ENCODE data around the gene MB21D2.
"Not testable (repeated sequence)": the region's sequence is repeated elsewhere in the genome, so short reads cannot be mapped to it uniquely, and the experiment has no call there.

Gene MB21D2

GRCh38 chr3:192794216-192794615 is 123.4 kb downstream of the MB21D2 start:
- no peak for DNase-seq

- DNase-seq = not testable (repeated sequence)
These were observed 128.7 kb downstream of the MB21D2 start for GRCh38 chr3:192788816-192789515.

- no peak for DNase-seq
These were observed 139.1 kb downstream of the MB21D2 start for GRCh38 chr3:192778508-192778907.

GRCh38 chr3:192774341-192774740 is 143.3 kb downstream of the MB21D2 start:
- not testable (repeated sequence) for DNase-seq

- no peak for DNase-seq
These were observed 145.3 kb downstream of the MB21D2 start for GRCh38 chr3:192772240-192772894.

- no peak for DNase-seq
These were observed 159.0 kb downstream of the MB21D2 start for GRCh38 chr3:192758654-192759053.

GRCh38 chr3:192751148-192751547 is 166.5 kb downstream of the MB21D2 start:
- no peak for DNase-seq

- no peak for DNase-seq
These were observed 167.5 kb downstream of the MB21D2 start for GRCh38 chr3:192750201-192750600.

- DNase-seq = no peak
These were observed 169.9 kb downstream of the MB21D2 start for GRCh38 chr3:192747746-192748145.

GRCh38 chr3:192747145-192747544 is 170.5 kb downstream of the MB21D2 start:
- DNase-seq = no peak

All from activated CD4-positive, alpha-beta T cell treated with anti-CD3 and anti-CD28 coated beads, Interleukin-2, amount 50 U/mL, for 4 hours (primary cell).